ENCODE measurements around the gene PRKCZ.

Gene PRKCZ

GRCh38 chr1:2152954-2153353 is 102.7 kb downstream of the PRKCZ start:
- DNase-seq (ENCODE audit: insufficient read length, low spot score) (no peak), FAIRE-seq (no peak)
- TF ChIP-seq PAX5 (IDR thresholded peaks at IDR 0.05; ENCODE audit: insufficient read depth, low read length, severe bottlenecking) (no peak), POU2F2 (IDR thresholded peaks at IDR 0.05; ENCODE audit: low read depth, low read length) (no peak), TAF1 (IDR thresholded peaks at IDR 0.05; ENCODE audit: low read depth, low read length) (no peak), SPI1 (IDR thresholded peaks at IDR 0.05; ENCODE audit: low read depth, low read length) (no peak), POLR2A (IDR thresholded peaks at IDR 0.05; ENCODE audit: low read depth, low read length) (no peak), POLR2AphosphoS5 (IDR thresholded peaks at IDR 0.05; ENCODE audit: low read depth, low read length) (no peak)

GRCh38 chr1:2154022-2154421 is 103.8 kb downstream of the PRKCZ start:
- FAIRE-seq (no peak), DNase-seq (ENCODE audit: insufficient read length, low spot score) (no peak)
- TF ChIP-seq PAX5 (IDR thresholded peaks at IDR 0.05; ENCODE audit: insufficient read depth, low read length, severe bottlenecking) (no peak), POLR2AphosphoS5 (IDR thresholded peaks at IDR 0.05; ENCODE audit: low read depth, low read length) (no peak), POLR2A (IDR thresholded peaks at IDR 0.05; ENCODE audit: low read depth, low read length) (no peak), SPI1 (IDR thresholded peaks at IDR 0.05; ENCODE audit: low read depth, low read length) (no peak), TAF1 (IDR thresholded peaks at IDR 0.05; ENCODE audit: low read depth, low read length) (no peak), POU2F2 (IDR thresholded peaks at IDR 0.05; ENCODE audit: low read depth, low read length) (no peak)

- DNase-seq (ENCODE audit: insufficient read length, low spot score): no peak
- TF ChIP-seq PAX5 (IDR thresholded peaks at IDR 0.05; ENCODE audit: insufficient read depth, low read length, severe bottlenecking) (no peak), SPI1 (IDR thresholded peaks at IDR 0.05; ENCODE audit: low read depth, low read length) (no peak), TAF1 (IDR thresholded peaks at IDR 0.05; ENCODE audit: low read depth, low read length) (no peak)
- peak; percentile 23 for FAIRE-seq
These were observed 105.0 kb downstream of the PRKCZ start for GRCh38 chr1:2155147-2155598.

- no peak for TF ChIP-seq POLR2A (IDR thresholded peaks at IDR 0.05; ENCODE audit: low read depth, low read length)
- TF ChIP-seq PAX5 (IDR thresholded peaks at IDR 0.05; ENCODE audit: insufficient read depth, low read length, severe bottlenecking): no peak
- TF ChIP-seq SPI1 (IDR thresholded peaks at IDR 0.05; ENCODE audit: low read depth, low read length): no peak
- TF ChIP-seq POU2F2 (IDR thresholded peaks at IDR 0.05; ENCODE audit: low read depth, low read length): no peak
- no peak for TF ChIP-seq POLR2AphosphoS5 (IDR thresholded peaks at IDR 0.05; ENCODE audit: low read depth, low read length)
- TF ChIP-seq TAF1 (IDR thresholded peaks at IDR 0.05; ENCODE audit: low read depth, low read length): no peak
- DNase-seq (ENCODE audit: insufficient read length, low spot score): no peak
- FAIRE-seq: no peak
These were observed 105.6 kb downstream of the PRKCZ start for GRCh38 chr1:2155788-2156187.

- DNase-seq (ENCODE audit: insufficient read length, low spot score) (no peak), FAIRE-seq (no peak)
- no peak for TF ChIP-seq POU2F2 (IDR thresholded peaks at IDR 0.05; ENCODE audit: low read depth, low read length)
- no peak for TF ChIP-seq PAX5 (IDR thresholded peaks at IDR 0.05; ENCODE audit: insufficient read depth, low read length, severe bottlenecking)
- TF ChIP-seq POLR2A (IDR thresholded peaks at IDR 0.05; ENCODE audit: low read depth, low read length): no peak
- TF ChIP-seq SPI1 (IDR thresholded peaks at IDR 0.05; ENCODE audit: low read depth, low read length): no peak
- TF ChIP-seq TAF1 (IDR thresholded peaks at IDR 0.05; ENCODE audit: low read depth, low read length): no peak
- no peak for TF ChIP-seq POLR2AphosphoS5 (IDR thresholded peaks at IDR 0.05; ENCODE audit: low read depth, low read length)
These were observed 106.7 kb downstream of the PRKCZ start for GRCh38 chr1:2156866-2157265.

- FAIRE-seq (no peak), DNase-seq (ENCODE audit: insufficient read length, low spot score) (no peak)
- TF ChIP-seq POLR2AphosphoS5 (IDR thresholded peaks at IDR 0.05; ENCODE audit: low read depth, low read length): no peak
- no peak for TF ChIP-seq POU2F2 (IDR thresholded peaks at IDR 0.05; ENCODE audit: low read depth, low read length)
- no peak for TF ChIP-seq TAF1 (IDR thresholded peaks at IDR 0.05; ENCODE audit: low read depth, low read length)
- TF ChIP-seq POLR2A (IDR thresholded peaks at IDR 0.05; ENCODE audit: low read depth, low read length): no peak
- TF ChIP-seq PAX5 (IDR thresholded peaks at IDR 0.05; ENCODE audit: insufficient read depth, low read length, severe bottlenecking): no peak
- TF ChIP-seq SPI1 (IDR thresholded peaks at IDR 0.05; ENCODE audit: low read depth, low read length): no peak
These were observed 107.6 kb downstream of the PRKCZ start for GRCh38 chr1:2157856-2158255.

- DNase-seq (ENCODE audit: insufficient read length, low spot score) (no peak), FAIRE-seq (no peak)
- TF ChIP-seq TAF1 (IDR thresholded peaks at IDR 0.05; ENCODE audit: low read depth, low read length): no peak
- no peak for TF ChIP-seq PAX5 (IDR thresholded peaks at IDR 0.05; ENCODE audit: insufficient read depth, low read length, severe bottlenecking)
- no peak for TF ChIP-seq POLR2AphosphoS5 (IDR thresholded peaks at IDR 0.05; ENCODE audit: low read depth, low read length)
- TF ChIP-seq SPI1 (IDR thresholded peaks at IDR 0.05; ENCODE audit: low read depth, low read length): no peak
- TF ChIP-seq POLR2A (IDR thresholded peaks at IDR 0.05; ENCODE audit: low read depth, low read length): no peak
- no peak for TF ChIP-seq POU2F2 (IDR thresholded peaks at IDR 0.05; ENCODE audit: low read depth, low read length)
These were observed 108.1 kb downstream of the PRKCZ start for GRCh38 chr1:2158272-2158671.

GRCh38 chr1:2159124-2159523 is 108.9 kb downstream of the PRKCZ start:
- DNase-seq (ENCODE audit: insufficient read length, low spot score): no peak
- FAIRE-seq: no peak
- TF ChIP-seq PAX5 (IDR thresholded peaks at IDR 0.05; ENCODE audit: insufficient read depth, low read length, severe bottlenecking): no peak
- TF ChIP-seq SPI1 (IDR thresholded peaks at IDR 0.05; ENCODE audit: low read depth, low read length): no peak
- TF ChIP-seq POU2F2 (IDR thresholded peaks at IDR 0.05; ENCODE audit: low read depth, low read length): no peak
- TF ChIP-seq POLR2AphosphoS5 (IDR thresholded peaks at IDR 0.05; ENCODE audit: low read depth, low read length): no peak
- no peak for TF ChIP-seq TAF1 (IDR thresholded peaks at IDR 0.05; ENCODE audit: low read depth, low read length)
- TF ChIP-seq POLR2A (IDR thresholded peaks at IDR 0.05; ENCODE audit: low read depth, low read length): no peak

GRCh38 chr1:2160451-2161300 is 110.5 kb downstream of the PRKCZ start:
- DNase-seq (ENCODE audit: insufficient read length, low spot score) (no peak), FAIRE-seq (no peak)
- no peak for TF ChIP-seq POU2F2 (IDR thresholded peaks at IDR 0.05; ENCODE audit: low read depth, low read length)
- no peak for TF ChIP-seq TAF1 (IDR thresholded peaks at IDR 0.05; ENCODE audit: low read depth, low read length)
- no peak for TF ChIP-seq PAX5 (IDR thresholded peaks at IDR 0.05; ENCODE audit: insufficient read depth, low read length, severe bottlenecking)
- TF ChIP-seq POLR2A (IDR thresholded peaks at IDR 0.05; ENCODE audit: low read depth, low read length): no peak
- TF ChIP-seq POLR2AphosphoS5 (IDR thresholded peaks at IDR 0.05; ENCODE audit: low read depth, low read length): no peak
- TF ChIP-seq SPI1 (IDR thresholded peaks at IDR 0.05; ENCODE audit: low read depth, low read length): no peak
